Heart left ventricle (tissue), 16 donors: ENCODE measurements around the gene CCDC188. TPM values are rescaled to one million over a fixed set of nuclear protein-coding genes. Genes with fewer than 3 reads are reported as not detected.

Experiments
- ATAC-seq, 4 donors: fragments of 200-7000 bp; cut with Tn5 transposase; one replicate each; pipeline ENCODE4 v1.9.1; 2020 to 2022; ENCODE audit warnings: moderate library complexity in 4 of 4, mild to moderate bottlenecking in 3 of 4, moderate number of reproducible peaks in 1 of 4
- DNase-seq, 5 donors: peaks; one replicate each; pipeline ENCODE4 v3.0.0-alpha.2; 2020
- H3K27ac ChIP-seq, 12 donors: fragments of 200-600 bp; sonication (generic) in 4 of 12; one replicate each; pipeline versions ENCODE4 v1.5.0 to v1.8.0; 2016 to 2022; ENCODE audit warnings: mild to moderate bottlenecking in 2 of 12
- H3K27me3 ChIP-seq, 9 donors: fragments of 200-600 bp; sonication (generic) in 2 of 9; one replicate each; pipeline versions ENCODE4 v1.5.1 to v1.8.0; 2016 to 2022; ENCODE audit warnings: mild to moderate bottlenecking in 3 of 9
- H3K36me3 ChIP-seq, 9 donors: fragments of 200-600 bp; sonication (generic) in 2 of 9; one replicate each; pipeline versions ENCODE4 v1.5.0 to v1.8.0; 2018 to 2022; ENCODE audit warnings: mild to moderate bottlenecking in 2 of 9
- H3K4me1 ChIP-seq, 12 donors: fragments of 200-600 bp; sonication (generic) in 4 of 12; one replicate each; pipeline versions ENCODE4 v1.5.0 to v1.8.0; 2016 to 2022; ENCODE audit warnings: mild to moderate bottlenecking in 3 of 12
- H3K4me3 ChIP-seq, 12 donors: fragments of 200-600 bp; sonication (generic) in 4 of 12; one replicate each; pipeline versions ENCODE4 v1.5.0 to v1.8.0; 2017 to 2022; ENCODE audit warnings: mild to moderate bottlenecking in 9 of 12, moderate library complexity in 4 of 12
- H3K9me3 ChIP-seq, 12 donors: fragments of 200-600 bp; sonication (generic) in 4 of 12; one replicate each; pipeline versions ENCODE4 v1.5.0 to v1.8.0; 2016 to 2022; ENCODE audit warnings: mild to moderate bottlenecking in 1 of 12
- POLR2A ChIP-seq, 2 donors: fragments of 450-650 bp; IDR thresholded peaks; one replicate each; pipeline ENCODE4 v1.6.1; 2017; ENCODE audit warnings: antibody characterized with exemption in 2 of 2, mild to moderate bottlenecking in 2 of 2, moderate library complexity in 2 of 2
- WGBS, 4 donors: extraction: QIAGEN DNeasy Blood & Tissue Kit in 2 of 4; methylation state at CpG; one replicate each; pipeline versions ENCODE4 v1.1.5 to v1.1.7; 2013 to 2018; 5-methylcytosine and 5-hydroxymethylcytosine counted together
- intact Hi-C, 10 donors: fragments of 100-400 bp; cut with DNase I; formaldehyde crosslinking; loops; one replicate each; pipeline versions ENCODE4 v1.11.1 to v1.14.2; 2022
- polyA plus RNA-seq, 2 donors: library from polyadenylated mRNA; stranded (reverse); fragments of 200-250 nt; gene quantifications; one replicate each; pipeline ENCODE4 v1.2.3, GENCODE V29; 2013
- total RNA-seq, 9 donors: library from RNA; depleted of rRNA in 2 of 9; stranded (reverse); fragments of >200 nt in 2 of 9; fragmentation: NEBNext Ultra II Directional in 3 of 9; extraction: Animal tissue kit (Norgen Biotek cat#: 25700) in 3 of 9; gene quantifications; one replicate each; pipeline versions ENCODE4 v1.1.0 to v1.2.4, GENCODE V29; 2016 to 2023
- TF ChIP-seq, protein P1 (sequence below), 12 donors: fragments of 200-600 bp; sonication (generic) in 4 of 12; IDR thresholded peaks; one replicate each; pipeline versions ENCODE4 v1.5.0 to v1.8.0; 2018 to 2022; ENCODE audit warnings: antibody characterized with exemption in 12 of 12, mild to moderate bottlenecking in 5 of 12
- donor health status: ischemic (EF 13 %, LVEDD 7.1; RV severe dilation, severe dysfunction).
- donor health status: healthy with polysubstance abuse.
- donor health status: DM: no; HTN: yes; CAD: no.
- donor health status: DM: no; HTN: no; CAD: no.
- donor health status: ischemic (EF 25% LVEDD 6.9; RV normal size, moderate dysfunction).
- donor health status: ischemic (EF 25% LVEDD 5.7; RV mildly dilated, moderate dysfunction).
- donor health status: healthy.
- donor health status: DM: yes; HTN: yes; CAD: no.
- donor health status: ischemic (EF 35%, LVEDD 5.7; RV mildly dilated, moderate dysfunction).
- donor health status: nonischemic (EF 11% LVEDD 7.7; RV severe dilation, severe dysfunction).
- donor health status: DM: yes; HTN: yes; CAD: no.
- donor health status: PGD.
- donor health status: ischemic (EF 29% LVEDD 5.4; RV normal size, mild dysfunction).
- donor health status: nonischemic (EF 23%, LVEDD 6.1; RV moderate dilation, normal function).

Gene CCDC188
- total and polyA plus RNA-seq, 11 donors: 0.17 to 1.0 (median 0.50) TPM; not detected in 4

DNA sequence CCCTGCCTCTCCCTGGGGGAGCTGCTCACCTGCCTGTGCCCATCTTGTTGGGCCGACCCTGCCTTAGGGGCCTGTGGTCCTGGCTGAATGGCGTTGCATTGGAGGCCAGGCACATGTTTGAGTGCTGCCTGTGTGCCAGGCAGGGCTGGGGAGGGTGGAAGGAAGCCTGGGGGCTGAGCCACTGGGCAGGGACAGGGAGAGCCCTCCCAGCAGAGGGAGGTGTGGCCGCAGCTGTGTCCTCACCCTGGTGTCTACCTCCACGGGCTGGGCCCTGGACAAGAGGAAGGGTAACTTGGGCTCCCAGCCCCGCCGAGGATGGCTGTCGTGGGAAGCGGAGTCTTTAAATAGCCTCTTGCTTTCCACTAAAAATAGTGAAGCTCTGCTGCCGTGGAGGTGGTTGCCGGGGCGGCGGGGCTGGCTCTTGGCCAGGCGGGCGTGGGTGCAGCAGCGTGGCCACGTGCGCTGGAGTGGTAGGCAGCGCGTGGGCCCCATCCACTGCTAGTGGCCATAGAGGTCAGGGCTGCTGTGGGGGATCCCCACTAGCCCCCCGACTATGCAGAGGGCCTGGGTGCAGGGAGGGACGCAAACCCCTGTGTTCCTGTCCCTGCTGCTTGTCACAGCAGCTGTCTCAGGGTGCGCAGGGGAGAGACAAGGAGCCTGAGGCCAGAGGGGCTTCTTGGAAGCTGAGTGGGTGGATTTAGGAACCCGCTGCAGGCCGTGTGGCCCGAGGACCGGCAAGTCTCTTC is 13.0 kb downstream of the CCDC188 start:
- ATAC-seq (peak; percentile 29 to 71 (median 62)), DNase-seq (peak in 4 of 5 donors; percentile 52 to 79 (median 60))
- intact Hi-C loops: no loop called here
- no peaks in the 10 kb centered on the region for H3K27me3 ChIP-seq
- H3K27ac ChIP-seq: peak overlapping the region in 11 of 12 donors; percentile 15 to 79 (median 67)
- peak overlapping the region in 4 of 12 donors; percentile 3 to 21 (median 8) for H3K4me3 ChIP-seq
- peaks cover 20 to 62% (median 56%) of the 10 kb centered on the region in 12 donors for H3K4me1 ChIP-seq
- H3K36me3 ChIP-seq: peaks cover 0 to 30% (median 5%) of the 10 kb centered on the region in 9 donors
- H3K9me3 ChIP-seq: no peaks in the 10 kb centered on the region
- TF ChIP-seq, protein P1, sequence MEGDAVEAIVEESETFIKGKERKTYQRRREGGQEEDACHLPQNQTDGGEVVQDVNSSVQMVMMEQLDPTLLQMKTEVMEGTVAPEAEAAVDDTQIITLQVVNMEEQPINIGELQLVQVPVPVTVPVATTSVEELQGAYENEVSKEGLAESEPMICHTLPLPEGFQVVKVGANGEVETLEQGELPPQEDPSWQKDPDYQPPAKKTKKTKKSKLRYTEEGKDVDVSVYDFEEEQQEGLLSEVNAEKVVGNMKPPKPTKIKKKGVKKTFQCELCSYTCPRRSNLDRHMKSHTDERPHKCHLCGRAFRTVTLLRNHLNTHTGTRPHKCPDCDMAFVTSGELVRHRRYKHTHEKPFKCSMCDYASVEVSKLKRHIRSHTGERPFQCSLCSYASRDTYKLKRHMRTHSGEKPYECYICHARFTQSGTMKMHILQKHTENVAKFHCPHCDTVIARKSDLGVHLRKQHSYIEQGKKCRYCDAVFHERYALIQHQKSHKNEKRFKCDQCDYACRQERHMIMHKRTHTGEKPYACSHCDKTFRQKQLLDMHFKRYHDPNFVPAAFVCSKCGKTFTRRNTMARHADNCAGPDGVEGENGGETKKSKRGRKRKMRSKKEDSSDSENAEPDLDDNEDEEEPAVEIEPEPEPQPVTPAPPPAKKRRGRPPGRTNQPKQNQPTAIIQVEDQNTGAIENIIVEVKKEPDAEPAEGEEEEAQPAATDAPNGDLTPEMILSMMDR (IDR thresholded peaks at IDR 0.05): peak in 1 of 12 donors; percentile 12
- no peak for TF ChIP-seq POLR2A (IDR thresholded peaks at IDR 0.05)
- WGBS, 4 donors: 15 to 18% (median 18%) methylated on average over 8 to 26 of the region's 26 CpGs

DNA sequence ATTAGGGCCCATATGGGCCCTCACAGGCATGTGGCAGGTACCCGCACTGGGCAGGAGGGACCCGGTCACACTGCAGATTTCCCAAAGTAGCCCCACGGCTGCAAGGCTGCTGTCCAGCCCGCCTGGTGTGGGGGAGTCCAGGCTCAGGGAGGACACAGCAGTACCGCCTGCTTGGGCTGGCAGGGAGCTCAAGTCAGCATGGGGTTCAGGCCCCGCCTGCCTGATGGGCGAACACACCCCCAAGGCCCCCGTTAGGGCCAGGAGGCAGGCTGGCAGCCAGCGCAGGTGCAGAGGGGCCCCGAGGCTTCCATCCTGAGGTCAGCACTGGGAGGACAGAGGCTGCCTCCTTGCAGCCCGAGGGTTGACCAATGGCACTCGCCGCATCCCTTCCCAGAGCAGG is 13.7 kb downstream of the CCDC188 start:
- Histone ChIP-seq H3K4me3 (no peak overlapping the region), H3K9me3 (no peaks in the 10 kb centered on the region), H3K4me1 (peaks cover 22 to 69% (median 62%) of the 10 kb centered on the region in 12 donors), H3K27me3 (no peaks in the 10 kb centered on the region), H3K36me3 (peaks cover 0 to 22% (median 5%) of the 10 kb centered on the region in 9 donors), H3K27ac (peak overlapping the region in 10 of 12 donors; percentile 15 to 79 (median 67))
- 68 to 75% (median 71%) methylated on average over 7 to 13 of the region's 13 CpGs for WGBS, 4 donors
- DNase-seq: no peak
- intact Hi-C loops: no loop called here
- TF ChIP-seq, protein P1 (IDR thresholded peaks at IDR 0.05): no peak
- no peak for TF ChIP-seq POLR2A (IDR thresholded peaks at IDR 0.05)
- no peak for ATAC-seq

- intact Hi-C loops: no loop called here
- no peaks in the 10 kb centered on the region for H3K9me3 ChIP-seq
- H3K4me1 ChIP-seq: peaks cover 22 to 71% (median 62%) of the 10 kb centered on the region in 12 donors
- WGBS, 4 donors: 95 to 100% (median 96%) methylated on average over 3 to 5 of the region's 5 CpGs
- H3K36me3 ChIP-seq: peaks cover 0 to 17% (median 5%) of the 10 kb centered on the region in 9 donors
- TF ChIP-seq POLR2A (IDR thresholded peaks at IDR 0.05): no peak
- TF ChIP-seq, protein P1 (IDR thresholded peaks at IDR 0.05): no peak
- DNase-seq (no peak), ATAC-seq (no peak)
- H3K27me3 ChIP-seq: no peaks in the 10 kb centered on the region
- H3K4me3 ChIP-seq: no peak overlapping the region
- peak overlapping the region in 5 of 12 donors; percentile 51 to 79 (median 77) for H3K27ac ChIP-seq
Observed at GRCh38 chr22:20136603-20136873, 14.3 kb downstream of the CCDC188 start.

DNA sequence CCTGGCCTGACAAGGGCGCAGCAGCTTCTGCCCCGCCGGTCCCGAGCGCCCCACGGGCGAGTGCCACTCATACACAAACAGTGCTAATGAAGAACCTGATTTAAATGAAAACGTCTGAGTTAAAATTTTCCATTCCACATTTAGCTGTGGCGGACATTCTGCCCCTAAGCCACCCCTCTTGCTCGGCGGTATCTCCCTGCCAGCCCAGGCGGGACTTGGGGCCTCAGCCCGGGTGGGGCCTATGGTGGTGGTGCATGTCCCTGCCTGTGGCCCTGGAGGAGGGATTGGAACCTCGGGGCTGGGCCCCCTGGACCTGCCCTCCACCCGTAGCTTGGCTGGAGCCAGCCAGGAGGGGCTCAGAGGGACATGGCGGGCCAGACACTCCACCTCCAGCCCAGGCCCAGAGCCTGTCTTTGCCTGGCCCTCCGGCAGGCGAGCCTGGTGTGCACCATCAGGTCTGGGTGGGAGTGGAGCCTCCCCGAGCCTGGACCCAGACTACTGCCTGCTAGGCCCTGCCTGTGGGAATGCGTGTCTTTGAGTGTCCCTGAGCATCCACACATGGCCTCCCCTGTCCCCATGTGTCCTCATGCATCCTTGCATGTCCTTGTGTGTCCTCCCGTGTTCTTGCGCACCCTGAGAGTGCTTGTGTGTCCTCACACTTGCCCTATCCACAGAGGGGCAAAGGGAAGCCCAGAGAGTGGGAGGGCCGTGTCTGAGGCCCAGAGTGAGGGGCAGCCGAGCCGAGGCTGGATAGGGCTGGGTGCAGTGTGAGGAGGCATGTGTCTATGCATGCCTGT is 14.9 kb downstream of the CCDC188 start:
- no peak for TF ChIP-seq POLR2A (IDR thresholded peaks at IDR 0.05)
- TF ChIP-seq, protein P1 (IDR thresholded peaks at IDR 0.05): no peak
- Histone ChIP-seq H3K27ac (peak overlapping the region in 9 of 12 donors; percentile 9 to 63 (median 51)), H3K9me3 (no peaks in the 10 kb centered on the region), H3K4me1 (peaks cover 22 to 71% (median 62%) of the 10 kb centered on the region in 12 donors), H3K36me3 (peaks cover 0 to 14% (median 5%) of the 10 kb centered on the region in 9 donors), H3K4me3 (no peak overlapping the region), H3K27me3 (no peaks in the 10 kb centered on the region)
- intact Hi-C loops: no loop called here
- DNase-seq: no peak
- WGBS, 4 donors: 65 to 79% (median 70%) methylated on average over 20 to 25 of the region's 25 CpGs
- ATAC-seq: no peak
